HG03280 (cell line): ENCODE measurements around the gene FAM221B.

Source experiments
- ATAC-seq: cut with Tn5 transposase; IDR thresholded peaks from one replicate; pipeline ENCODE4 v1.9.1; 2021; ENCODE audit warnings: mild to moderate bottlenecking, moderate library complexity; ENCODE audit not compliant: unreplicated experiment

Gene FAM221B

DNA sequence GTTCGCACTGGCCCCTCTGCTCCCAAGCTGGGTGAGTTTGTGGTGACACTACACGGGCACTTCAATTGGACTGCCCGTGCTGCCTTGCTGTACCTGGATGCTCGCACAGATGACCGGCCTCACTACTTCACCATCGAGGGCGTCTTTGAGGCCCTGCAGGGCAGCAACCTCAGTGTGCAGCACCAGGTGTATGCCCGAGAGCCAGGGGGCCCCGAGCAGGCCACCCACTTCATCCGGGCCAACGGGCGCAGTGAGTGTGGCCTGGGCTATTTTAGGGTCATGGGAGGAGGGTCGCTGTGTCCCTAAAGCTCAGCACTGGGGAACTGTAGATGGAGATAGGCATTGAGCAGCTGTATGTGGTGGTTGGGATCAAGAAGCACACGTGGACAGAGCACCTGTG lies 35.7 kb downstream of the FAM221B start:
- ATAC-seq = no peak

DNA sequence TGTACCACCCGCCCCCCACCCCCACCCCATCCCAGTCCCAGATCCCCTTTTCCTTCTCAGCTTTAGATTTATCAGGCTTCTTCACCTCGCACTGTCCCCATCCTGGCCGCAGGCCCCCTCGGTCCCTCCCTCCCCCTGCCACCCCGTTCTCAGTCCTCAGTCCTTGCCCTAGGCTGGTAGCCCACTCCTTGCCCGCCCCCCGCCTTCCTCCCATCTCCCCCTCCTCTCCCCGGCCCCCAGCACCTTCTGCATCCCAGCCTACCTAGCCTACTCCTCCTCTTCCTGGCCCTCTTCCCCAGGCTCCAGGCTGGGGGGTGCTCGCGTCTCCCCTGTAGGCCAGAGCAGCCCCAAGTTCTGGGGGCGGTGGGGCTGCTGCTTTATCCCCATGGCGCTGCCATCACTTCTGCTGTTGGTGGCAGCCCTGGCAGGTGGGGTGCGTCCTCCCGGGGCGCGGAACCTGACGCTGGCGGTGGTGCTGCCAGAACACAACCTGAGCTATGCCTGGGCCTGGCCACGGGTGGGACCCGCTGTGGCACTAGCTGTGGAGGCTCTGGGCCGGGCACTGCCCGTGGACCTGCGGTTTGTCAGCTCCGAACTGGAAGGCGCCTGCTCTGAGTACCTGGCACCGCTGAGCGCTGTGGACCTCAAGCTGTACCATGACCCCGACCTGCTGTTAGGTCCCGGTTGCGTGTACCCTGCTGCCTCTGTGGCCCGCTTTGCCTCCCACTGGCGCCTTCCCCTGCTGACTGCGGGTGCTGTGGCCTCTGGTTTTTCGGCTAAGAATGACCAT lies 36.3 kb downstream of the FAM221B start:
- no peak for ATAC-seq

DNA sequence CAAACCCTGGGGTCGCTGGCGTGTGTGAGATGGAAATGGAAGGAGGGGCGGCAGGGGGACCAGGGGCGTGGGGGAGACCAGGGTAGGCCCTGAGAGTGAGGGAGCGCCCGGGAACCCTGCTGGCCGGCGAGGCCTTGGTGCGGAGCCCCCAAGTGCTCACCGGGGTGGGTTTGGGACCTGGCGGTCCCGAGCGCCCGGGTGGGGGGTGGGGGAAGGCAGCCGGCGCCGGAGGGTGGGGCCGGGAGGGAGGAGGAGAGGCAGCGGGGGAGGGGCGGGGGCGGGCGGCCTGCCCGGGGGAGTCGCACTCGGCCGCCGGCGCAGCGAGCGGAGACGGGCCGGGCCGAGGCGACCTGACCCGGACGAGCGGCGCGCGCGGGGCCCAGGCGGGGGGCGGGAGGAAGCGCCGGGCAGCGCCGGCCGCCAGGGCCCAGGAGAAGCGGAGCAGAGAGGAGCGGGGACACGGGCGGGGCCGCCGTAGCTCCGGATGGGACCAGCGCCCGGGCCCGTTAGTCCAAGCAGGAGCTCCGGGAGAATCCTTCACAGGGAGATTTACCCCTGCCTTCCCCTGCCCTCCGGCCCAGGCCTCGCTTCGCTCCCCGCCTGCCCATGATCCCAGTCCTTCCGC lies 37.1 kb downstream of the FAM221B start, which contains the start of gene NPR2:
NPR2 (plus strand) TSS at position 295 of the 625 bp plus-strand sequence. CDS start 818 bp downstream, outside the sequence.
- no peak for ATAC-seq

GRCh38 chr9:35790385-35791296 lies 37.9 kb downstream of the FAM221B start:
- peak; percentile 52 for ATAC-seq

- no peak for ATAC-seq
Measured at GRCh38 chr9:35790025-35790384, 38.5 kb downstream of the FAM221B start.

DNA sequence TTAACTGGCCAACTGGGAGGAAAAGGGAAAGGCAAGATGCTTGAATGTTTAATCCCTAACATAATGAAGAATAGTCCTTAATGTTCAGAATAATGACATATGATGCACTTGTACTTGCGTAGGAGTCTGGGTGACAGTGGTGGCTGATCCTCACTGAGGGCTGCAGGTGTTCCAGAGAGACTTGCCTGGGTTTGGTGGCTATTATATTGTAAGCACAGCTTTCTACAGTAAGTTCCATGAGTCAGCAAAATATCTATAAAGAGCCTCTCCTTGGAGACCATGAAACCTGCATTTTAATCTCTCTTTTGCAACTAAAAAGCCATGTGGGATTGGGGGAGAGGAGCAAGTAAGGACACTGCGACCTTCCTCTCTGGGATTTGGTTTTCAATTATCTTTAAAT lies 39.0 kb downstream of the FAM221B start:
- ATAC-seq = no peak

- ATAC-seq = no peak
Measured at GRCh38 chr9:35783418-35783817, 45.1 kb downstream of the FAM221B start.

DNA sequence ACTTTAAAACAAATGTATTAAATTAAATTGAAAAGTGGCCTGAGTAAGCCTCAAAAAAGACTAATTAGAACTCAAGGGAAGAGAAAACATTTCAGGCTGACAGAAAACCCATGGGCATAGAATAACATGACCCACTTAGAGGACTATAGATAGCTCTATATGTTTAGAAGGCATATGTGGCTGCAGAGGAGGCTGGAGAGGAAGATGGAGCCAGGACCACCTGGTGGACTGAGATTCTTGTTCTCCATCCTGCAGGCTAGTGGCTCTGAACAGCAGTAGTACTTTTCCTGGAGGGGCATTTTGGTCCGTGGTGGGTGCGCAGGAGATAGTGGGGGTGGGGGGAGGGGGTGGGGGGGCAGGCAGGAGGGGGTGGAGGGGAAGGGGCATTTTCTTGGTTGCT lies 47.5 kb downstream of the FAM221B start:
- no peak for ATAC-seq

DNA sequence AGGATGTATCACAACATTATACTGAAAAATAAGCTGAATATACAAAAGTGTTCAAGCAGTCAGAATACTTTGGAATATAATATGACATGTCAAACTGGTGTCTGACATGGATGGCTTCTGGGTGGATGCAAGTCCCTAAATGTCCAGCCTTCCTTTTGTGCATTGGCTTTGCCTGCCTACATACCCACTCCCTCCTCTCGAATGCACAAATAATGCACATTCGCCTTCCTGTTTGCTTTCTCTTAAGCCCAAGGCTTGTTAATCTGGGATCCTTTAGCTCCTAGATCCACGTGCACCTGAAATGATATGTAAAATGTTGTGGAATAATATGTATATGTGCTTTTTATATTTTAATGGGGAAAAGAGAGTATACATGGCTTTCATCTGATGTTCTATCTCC lies 50.0 kb downstream of the FAM221B start:
- no peak for ATAC-seq

- ATAC-seq = no peak
Measured at GRCh38 chr9:35776018-35776417, 52.5 kb downstream of the FAM221B start.

DNA sequence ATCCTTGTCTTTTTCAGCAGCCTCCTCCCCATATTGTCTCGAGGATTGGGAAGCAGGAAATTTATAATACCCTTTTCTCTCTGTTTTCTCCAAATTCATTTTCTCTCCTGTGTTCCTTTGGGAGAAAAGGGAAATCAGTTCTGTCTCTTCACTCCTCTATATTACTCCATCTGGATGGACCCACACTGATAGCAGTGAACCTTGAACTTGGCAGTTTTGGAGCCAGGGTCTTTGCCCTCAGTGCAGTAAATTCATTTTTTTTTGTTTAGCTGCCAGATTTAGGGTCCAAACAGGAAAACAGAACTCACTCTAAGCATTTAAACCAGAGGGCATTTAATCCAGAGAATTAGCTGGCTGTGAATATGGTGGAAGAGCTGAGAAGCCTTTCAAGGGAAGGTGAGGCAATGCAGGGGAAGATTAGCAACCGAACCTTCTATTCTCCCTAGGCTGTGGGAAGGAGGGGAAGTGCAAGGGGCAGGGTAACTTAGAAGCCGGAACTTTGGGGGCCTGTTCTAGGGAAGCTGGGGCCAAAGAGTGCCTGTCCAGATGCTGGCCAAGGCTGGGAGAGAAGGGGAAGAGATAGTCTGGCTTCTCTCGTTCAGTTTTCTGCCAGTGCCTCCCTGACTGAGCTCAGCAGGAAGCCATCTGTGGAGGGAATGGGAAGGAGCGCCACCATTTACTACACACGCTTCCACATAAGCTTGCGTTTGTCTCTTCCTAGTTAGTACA lies 53.5 kb downstream of the FAM221B start:
- no peak for ATAC-seq

- ATAC-seq = no peak
Measured at GRCh38 chr9:35771943-35772342, 56.6 kb downstream of the FAM221B start.

GRCh38 chr9:35771534-35771933 lies 57.0 kb downstream of the FAM221B start:
- ATAC-seq = no peak

GRCh38 chr9:35771075-35771433 lies 57.5 kb downstream of the FAM221B start:
- ATAC-seq = no peak

- no peak for ATAC-seq
Measured at GRCh38 chr9:35769763-35770162, 58.8 kb downstream of the FAM221B start.

- no peak for ATAC-seq
Measured at GRCh38 chr9:35767458-35767857, 61.1 kb downstream of the FAM221B start.

- ATAC-seq = no peak
Measured at GRCh38 chr9:35766997-35767396, 61.5 kb downstream of the FAM221B start.
